T-helper 9 cell (primary cell): Measurements from ENCODE around the gene NTPCR.

ENCODE experiments used
- DNase-seq: peaks from one replicate; pipeline ENCODE4 v3.0.0-alpha.2; 2020

Gene NTPCR

DNA sequence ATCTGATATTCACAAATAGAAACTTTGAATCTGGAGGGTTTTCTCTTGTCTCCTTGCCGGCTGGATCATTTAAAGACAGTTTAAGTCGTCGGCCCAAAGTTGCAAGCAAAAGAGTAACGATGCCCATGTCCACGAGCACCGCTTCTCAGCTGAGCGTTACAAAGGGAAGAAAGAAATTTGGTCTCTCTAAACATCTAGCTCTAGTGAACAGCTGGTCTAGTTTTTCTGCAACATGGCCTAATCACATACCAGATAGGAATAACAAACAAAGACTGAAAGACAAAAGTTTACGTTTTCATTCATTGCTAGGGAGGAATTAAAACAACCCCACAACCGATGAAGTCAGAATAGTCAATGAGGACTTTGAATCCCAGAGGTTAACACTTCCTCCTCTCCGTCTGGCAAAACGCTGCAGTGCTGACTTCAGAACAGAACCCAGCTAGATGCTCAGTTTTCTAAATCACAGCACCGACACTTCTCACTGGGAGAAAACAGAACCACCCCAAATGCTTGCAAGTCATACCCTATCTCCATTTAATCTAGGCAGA is 69.4 kb downstream of the NTPCR start:
- DNase-seq = no peak

DNA sequence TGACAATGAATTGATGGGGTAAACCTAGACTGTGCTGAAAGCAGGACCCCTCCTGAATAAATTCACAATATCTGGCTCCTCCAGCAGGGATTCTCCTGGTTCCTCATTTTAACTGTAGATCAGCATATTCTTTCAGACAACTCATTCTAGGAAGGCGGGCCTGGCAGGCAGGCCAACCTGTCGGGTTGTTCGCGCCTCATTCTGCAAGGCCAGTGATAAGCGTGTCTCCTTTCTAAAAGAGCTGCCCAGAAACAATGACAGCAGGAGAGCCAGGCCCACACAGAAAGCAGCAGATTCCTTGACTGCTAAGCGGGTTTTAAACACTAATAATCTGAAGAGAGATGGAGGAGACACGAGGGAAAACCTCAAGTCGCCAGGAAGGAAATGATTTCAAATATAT is 70.0 kb downstream of the NTPCR start:
- DNase-seq = no peak

- DNase-seq = no peak
Measured at GRCh38 chr1:233022246-233022645, 71.8 kb downstream of the NTPCR start.

GRCh38 chr1:233024199-233024598 is 73.8 kb downstream of the NTPCR start:
- DNase-seq = no peak

DNA sequence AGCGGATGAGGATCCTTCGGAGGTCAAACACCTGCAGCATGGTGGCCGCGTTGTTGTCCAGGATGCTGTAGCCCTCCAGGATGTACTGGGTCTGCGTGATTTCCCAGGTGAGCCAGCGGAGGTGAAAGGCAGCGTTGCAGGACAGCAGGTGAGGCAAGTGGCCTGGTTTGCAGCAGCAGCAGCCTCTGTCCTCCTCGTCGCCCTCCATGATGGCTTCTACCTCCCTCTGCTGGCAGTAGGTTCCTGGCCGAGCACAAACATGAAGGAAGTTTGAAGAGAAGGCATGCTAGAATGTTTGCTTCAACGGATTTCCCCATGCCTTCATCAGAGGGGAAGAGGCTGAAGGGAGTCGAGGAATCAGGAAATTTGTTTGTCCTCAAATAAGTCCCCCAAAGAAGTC is 74.7 kb downstream of the NTPCR start:
- no peak for DNase-seq

GRCh38 chr1:233025567-233025966 is 75.2 kb downstream of the NTPCR start:
- no peak for DNase-seq

DNA sequence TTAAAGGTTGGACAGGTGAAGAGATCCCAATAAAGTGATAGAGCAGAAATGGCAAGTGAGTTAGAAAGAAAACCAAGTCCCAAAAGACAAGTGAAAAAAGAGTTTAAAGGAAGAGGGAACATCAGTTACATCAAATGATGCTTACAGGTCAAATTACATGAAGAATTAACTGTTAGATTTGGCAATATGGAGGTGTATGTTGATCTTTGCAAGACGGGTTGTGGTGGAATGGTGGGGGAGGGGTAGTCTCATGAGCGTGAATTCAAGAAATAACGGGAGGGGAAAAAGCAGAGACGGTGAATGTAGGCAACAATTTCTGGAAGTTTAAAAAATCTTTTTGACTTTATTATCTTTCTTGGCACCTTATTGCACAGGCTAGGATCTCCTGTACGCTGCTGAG is 76.6 kb downstream of the NTPCR start:
- no peak for DNase-seq

DNA sequence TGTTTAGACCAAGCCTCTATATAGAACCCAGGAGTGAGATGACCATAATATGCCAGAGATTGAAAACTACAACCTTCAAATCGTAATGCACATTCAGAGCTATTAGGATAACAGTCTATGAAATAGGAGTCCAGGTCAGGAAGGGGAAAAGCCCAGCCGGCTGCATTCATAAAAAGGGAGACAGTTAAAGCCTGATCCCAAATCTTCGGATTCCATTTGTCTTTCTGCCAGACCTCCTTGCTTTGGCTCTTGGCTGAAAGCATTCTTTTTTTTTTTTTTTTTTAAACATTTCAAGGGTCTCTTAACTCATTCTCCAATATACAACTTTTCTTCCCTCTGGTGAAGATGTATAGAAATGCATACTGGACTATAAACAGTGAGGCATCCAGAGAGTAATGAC is 81.1 kb downstream of the NTPCR start:
- DNase-seq = no peak

DNA sequence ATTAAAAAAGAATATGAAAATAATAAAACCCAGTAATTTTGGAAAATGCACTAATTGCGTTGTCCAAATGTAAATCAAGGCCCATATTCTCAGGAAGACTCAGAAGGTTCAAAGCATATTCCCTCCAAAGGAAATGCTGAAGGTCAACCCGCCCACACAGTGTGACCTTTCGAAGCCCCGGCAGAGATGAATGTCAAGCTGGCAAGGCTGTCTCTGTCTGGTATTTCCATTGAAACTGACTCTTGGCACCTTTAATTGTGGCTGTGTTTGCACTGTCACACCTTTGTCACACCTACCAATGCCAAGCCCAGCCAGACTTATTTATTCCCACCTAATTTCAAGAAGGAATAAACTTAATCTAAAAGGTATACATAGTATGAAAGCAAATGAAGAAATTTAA is 82.5 kb downstream of the NTPCR start:
- no peak for DNase-seq

DNA sequence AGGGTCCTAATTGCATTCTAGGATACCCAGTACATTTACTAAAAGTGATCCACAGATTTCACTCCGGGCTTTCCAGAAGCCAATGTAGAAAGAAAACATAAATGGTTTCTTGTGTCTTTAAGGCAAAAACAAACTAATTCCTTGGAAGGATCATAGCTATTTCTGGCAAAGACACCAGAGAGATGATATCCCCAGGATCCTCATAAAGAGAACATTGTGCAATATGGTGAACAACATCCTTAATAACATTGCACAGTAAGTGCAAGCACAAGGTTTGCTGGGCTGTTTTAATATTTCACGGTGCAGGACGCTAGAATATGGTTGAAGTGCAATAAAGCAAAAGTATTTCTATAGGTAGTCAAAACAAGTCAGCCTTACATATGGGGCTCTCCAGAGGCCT is 83.0 kb downstream of the NTPCR start:
- no peak for DNase-seq
